Stimulated activated memory B cell treated with anti-CD40 and anti-IgM and Interleukin-4, amounts not matched to agents 10 μg/mL and 1 μg/mL and 100 μg/mL, for 72 hours (primary cell): ENCODE data around the gene MRPS24.
"Not testable (repeated sequence)": the region's sequence is repeated elsewhere in the genome, so short reads cannot be mapped to it uniquely, and the experiment has no call there.

Experiments used
- ATAC-seq: fragments of 150-1000 bp; cut with Tn5 transposase; 2 replicates; pipeline ENCODE4 v1.10.0; 2021
- H3K27ac Mint-ChIP-seq: one replicate; pipeline ENCODE4 v1.8.0; 2022; ENCODE audit warnings: mild to moderate bottlenecking, mixed read lengths
- H3K27me3 Mint-ChIP-seq: one replicate; pipeline ENCODE4 v1.8.0; 2022; ENCODE audit warnings: mixed read lengths
- H3K36me3 Mint-ChIP-seq: one replicate; pipeline ENCODE4 v1.8.0; 2022; ENCODE audit warnings: mixed read lengths
- H3K4me1 Mint-ChIP-seq: one replicate; pipeline ENCODE4 v1.8.0; 2022; ENCODE audit warnings: mixed read lengths
- H3K4me3 Mint-ChIP-seq: one replicate; pipeline ENCODE4 v1.8.0; 2022; ENCODE audit warnings: mild to moderate bottlenecking, moderate library complexity, mixed read lengths
- H3K9me3 Mint-ChIP-seq: one replicate; pipeline ENCODE4 v1.8.0; 2022; ENCODE audit warnings: mixed read lengths

Gene MRPS24

DNA sequence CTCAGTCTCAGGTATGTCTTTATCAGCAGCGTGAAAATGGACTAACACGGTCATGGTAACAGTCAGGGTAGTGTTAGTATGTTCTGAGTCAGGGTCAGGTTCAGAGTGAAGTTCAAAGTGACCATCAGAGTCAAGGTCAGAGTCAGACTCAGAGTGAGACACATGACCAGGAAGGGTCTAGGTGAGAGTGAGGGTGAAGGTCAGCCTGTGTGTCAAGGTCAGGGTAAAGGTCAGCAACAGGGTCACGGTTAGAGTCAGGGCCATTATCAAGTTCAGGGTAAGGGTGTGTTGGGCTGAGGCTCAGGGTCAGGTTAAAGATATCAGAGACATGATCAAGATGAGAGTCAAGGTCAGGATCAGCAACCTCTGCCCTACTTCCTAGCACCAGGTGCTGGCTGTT lies 4.0 kb downstream of the MRPS24 start:
- Mint-ChIP-seq H3K4me3 (no peak overlapping the region), H3K4me1 (peaks cover 21% of the 10 kb centered on the region), H3K36me3 (peaks cover 26% of the 10 kb centered on the region), H3K9me3 (no peaks in the 10 kb centered on the region), H3K27ac (no peak overlapping the region), H3K27me3 (no peaks in the 10 kb centered on the region)
- no peak for ATAC-seq

DNA sequence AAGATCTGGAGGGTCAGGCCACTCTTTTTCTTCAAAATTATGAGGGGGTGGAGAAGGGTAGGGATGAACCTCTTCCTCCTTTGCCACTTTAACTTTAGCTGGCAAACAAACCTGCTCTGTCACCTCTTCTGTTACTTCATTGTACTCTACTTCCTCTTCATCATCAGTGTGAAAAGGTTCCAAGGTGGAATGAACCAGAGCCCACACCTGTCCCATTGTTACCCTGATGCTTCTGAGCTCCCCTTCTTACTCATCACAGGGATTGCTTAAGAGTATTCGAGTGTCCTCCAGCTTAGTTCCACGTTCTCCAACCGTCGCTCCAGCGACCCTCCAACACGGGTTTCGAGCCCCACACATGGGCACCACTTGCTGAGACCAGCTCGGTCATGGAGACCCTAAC lies 5.2 kb downstream of the MRPS24 start:
- Mint-ChIP-seq H3K4me3 (no peak overlapping the region), H3K9me3 (peaks cover 3% of the 10 kb centered on the region), H3K27me3 (no peaks in the 10 kb centered on the region), H3K36me3 (peaks cover 26% of the 10 kb centered on the region), H3K27ac (no peak overlapping the region), H3K4me1 (peaks cover 11% of the 10 kb centered on the region)
- no peak for ATAC-seq

- Mint-ChIP-seq H3K27me3 (no peaks in the 10 kb centered on the region), H3K9me3 (peaks cover 3% of the 10 kb centered on the region), H3K27ac (no peak overlapping the region), H3K36me3 (no peaks in the 10 kb centered on the region), H3K4me3 (no peak overlapping the region), H3K4me1 (no peaks in the 10 kb centered on the region)
- ATAC-seq: no peak
These were observed 12.3 kb downstream of the MRPS24 start for GRCh38 chr7:43856996-43857395.

DNA sequence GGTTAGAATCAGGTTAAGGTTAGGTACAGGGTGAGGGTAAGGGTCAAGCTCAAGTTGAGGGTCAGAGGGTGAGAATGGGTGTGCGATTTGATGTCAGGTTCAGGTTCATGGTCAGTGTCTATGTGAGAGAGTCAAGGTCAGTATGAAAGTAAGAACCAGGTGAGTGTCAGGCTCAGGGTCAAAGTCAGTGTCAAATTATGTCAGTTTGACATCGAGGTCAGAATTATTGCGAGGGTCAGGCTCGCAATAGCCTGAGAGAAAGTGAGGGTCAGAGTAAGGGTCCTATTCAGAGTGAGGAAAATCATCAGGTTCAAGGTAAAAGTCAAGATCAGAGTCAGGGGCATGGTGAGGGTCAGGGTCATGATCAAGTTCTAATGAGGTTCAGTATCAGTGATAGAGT lies 13.0 kb downstream of the MRPS24 start:
- Mint-ChIP-seq H3K4me3 (no peak overlapping the region), H3K4me1 (no peaks in the 10 kb centered on the region), H3K36me3 (no peaks in the 10 kb centered on the region), H3K27me3 (no peaks in the 10 kb centered on the region), H3K27ac (no peak overlapping the region), H3K9me3 (peaks cover 3% of the 10 kb centered on the region)
- peak; percentile 48 for ATAC-seq

GRCh38 chr7:43855176-43855575 lies 14.1 kb downstream of the MRPS24 start:
- H3K9me3 Mint-ChIP-seq: peaks cover 3% of the 10 kb centered on the region
- no peak overlapping the region for H3K27ac Mint-ChIP-seq
- ATAC-seq: no peak
- no peak overlapping the region for H3K4me3 Mint-ChIP-seq
- H3K27me3 Mint-ChIP-seq: no peaks in the 10 kb centered on the region
- H3K4me1 Mint-ChIP-seq: no peaks in the 10 kb centered on the region
- no peaks in the 10 kb centered on the region for H3K36me3 Mint-ChIP-seq

DNA sequence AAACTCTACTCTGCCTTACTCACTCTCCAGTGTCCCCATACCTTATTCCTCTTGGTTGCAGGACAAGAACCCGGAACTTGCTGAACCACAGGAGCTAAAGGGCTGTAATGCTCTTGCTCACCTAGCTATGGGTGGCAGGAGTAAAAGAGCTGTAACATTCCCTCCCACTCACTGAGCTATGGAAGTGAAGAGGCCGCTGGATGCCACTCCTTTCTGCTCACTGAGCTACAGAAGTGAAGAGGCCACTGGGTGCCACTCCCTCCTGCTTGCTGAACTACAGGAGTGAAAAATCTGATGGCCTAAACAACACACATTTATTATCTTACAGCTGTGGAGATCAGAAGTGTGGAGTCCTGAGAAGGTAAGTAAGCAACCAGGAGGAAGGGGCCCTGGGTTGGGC lies 17.5 kb downstream of the MRPS24 start:
- Mint-ChIP-seq H3K36me3 (no peaks in the 10 kb centered on the region), H3K4me3 (no peak overlapping the region), H3K27ac (no peak overlapping the region), H3K27me3 (no peaks in the 10 kb centered on the region), H3K4me1 (no peaks in the 10 kb centered on the region), H3K9me3 (no peaks in the 10 kb centered on the region)
- ATAC-seq: no peak

DNA sequence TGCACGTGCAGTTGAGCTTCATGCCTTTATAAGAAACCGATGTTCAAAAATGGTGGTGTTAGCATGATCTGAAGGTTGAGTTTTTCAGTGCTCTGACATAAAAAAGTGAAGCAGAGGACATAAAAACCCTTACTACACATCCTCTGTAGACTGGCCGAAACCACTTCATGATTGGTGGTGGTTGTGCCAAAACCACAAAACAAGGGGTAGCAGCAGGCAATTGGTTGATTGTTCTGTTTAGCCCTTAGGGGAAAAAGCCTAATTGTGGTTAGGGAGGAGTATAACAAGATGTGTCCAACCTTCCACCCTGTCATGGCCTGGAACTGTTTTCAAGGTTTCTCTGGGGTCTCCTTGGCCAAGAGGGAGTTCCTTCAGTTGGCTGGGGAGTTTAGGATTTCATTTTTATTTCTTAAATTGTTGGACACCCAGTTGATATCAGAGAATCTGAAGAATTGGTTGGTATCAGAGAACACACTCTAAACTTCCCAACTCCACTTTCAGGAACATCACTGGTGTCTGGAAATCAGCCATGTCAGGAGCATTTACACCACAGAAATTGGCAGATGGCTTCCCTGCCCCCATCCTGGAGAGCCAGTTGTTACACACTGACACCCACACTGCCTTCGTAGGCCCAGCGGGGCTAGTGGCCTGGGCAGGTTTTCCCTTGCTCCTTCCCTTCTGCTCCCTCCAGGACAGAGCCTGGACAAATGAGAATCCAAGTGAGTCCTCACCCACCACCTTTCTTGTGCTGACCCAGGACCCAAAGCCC lies 18.8 kb downstream of the MRPS24 start:
- no peaks in the 10 kb centered on the region for H3K27me3 Mint-ChIP-seq
- no peaks in the 10 kb centered on the region for H3K4me1 Mint-ChIP-seq
- no peak overlapping the region for H3K4me3 Mint-ChIP-seq
- no peaks in the 10 kb centered on the region for H3K9me3 Mint-ChIP-seq
- no peaks in the 10 kb centered on the region for H3K36me3 Mint-ChIP-seq
- ATAC-seq: peak; percentile 16
- H3K27ac Mint-ChIP-seq: no peak overlapping the region

DNA sequence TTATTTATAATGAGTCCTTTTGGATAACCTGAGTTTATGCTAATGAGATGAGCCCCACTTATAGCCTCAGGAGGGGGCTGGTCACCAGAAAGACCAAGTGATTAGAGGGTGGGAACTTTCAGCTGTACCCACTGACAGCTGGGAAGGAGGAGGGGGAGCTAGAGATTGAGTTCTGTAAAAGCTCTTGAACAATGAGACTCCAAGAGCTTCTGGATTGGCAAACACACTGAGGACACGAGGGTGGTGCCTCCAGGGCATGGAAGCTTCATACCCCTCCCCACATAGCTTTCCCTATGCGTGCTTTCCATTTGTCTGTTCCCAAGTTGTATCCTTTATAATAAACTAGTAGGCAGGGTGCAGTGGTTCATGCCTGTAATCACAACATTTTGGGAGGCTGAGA lies 20.3 kb downstream of the MRPS24 start:
- H3K4me3 Mint-ChIP-seq: no peak overlapping the region
- no peak overlapping the region for H3K27ac Mint-ChIP-seq
- no peaks in the 10 kb centered on the region for H3K4me1 Mint-ChIP-seq

DNA sequence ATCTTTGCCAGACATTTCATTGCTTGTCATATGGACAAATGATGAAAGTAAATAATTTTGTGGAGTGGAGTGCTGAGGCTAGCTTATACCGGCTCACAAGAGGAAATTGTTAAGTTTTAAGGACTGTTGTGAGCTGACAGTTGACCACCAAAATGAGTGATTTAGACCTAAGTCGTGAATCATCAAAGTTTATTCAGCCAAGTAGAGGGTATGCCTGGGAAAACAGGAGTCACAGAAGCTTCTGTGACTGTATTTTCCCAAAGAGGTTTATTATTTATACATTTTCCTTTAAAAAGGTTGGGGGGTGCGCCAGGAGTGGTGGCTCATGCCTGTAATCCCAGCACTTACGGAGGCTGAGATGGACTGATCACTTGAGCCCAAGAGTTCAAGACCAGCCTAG lies 21.8 kb downstream of the MRPS24 start:
- Mint-ChIP-seq H3K27me3 (peaks cover 13% of the 10 kb centered on the region), H3K27ac (no peak overlapping the region), H3K4me1 (no peaks in the 10 kb centered on the region), H3K36me3 (no peaks in the 10 kb centered on the region), H3K9me3 (no peaks in the 10 kb centered on the region), H3K4me3 (no peak overlapping the region)
- ATAC-seq: no peak

More for the DNA sequence above, 20.3 kb downstream of the MRPS24 start:
- Mint-ChIP-seq H3K27me3 (peaks cover under 1% of the 10 kb centered on the region), H3K9me3 (no peaks in the 10 kb centered on the region), H3K36me3 (no peaks in the 10 kb centered on the region)
- ATAC-seq: no peak

DNA sequence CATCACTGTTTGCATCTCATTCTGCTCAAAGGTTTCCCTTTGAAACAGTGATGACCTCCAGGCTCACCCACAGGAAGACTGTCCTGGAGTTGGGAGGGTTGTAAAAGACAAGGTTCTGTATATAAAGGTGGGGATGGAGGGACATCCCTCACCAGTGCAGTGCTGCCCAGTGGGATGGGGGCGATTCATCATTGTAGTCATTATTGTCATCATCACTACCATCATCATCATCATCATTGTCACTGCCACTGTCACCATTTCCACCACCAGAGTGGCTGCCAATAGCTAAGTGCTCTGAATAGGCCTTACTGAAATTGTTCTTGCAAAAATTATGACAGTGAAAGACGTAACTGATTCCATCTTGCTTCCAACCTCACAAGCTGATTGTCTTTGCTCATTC lies 24.7 kb downstream of the MRPS24 start:
- ATAC-seq: no peak

DNA sequence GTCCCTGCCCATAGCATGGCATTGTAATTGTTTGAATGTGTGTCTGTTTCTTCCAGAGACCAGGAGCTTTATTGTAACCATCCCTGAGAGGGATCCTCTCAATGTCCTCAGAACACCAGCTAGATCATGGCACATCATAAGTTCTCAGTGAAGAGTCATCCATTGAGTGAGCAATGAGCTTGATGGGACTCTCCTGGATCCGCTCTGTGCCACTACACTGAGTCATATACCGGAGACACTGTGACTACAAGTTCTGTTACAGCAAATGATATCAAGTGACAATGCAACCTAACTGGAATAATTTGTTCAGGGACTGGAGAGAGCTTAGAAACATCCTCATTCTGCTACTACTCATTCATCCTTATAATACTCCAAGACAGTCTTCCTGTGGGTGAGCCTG lies 25.1 kb downstream of the MRPS24 start:
- no peaks in the 10 kb centered on the region for H3K9me3 Mint-ChIP-seq
- no peak for ATAC-seq
- no peak overlapping the region for H3K27ac Mint-ChIP-seq
- H3K36me3 Mint-ChIP-seq: no peaks in the 10 kb centered on the region
- H3K4me1 Mint-ChIP-seq: no peaks in the 10 kb centered on the region
- no peak overlapping the region for H3K4me3 Mint-ChIP-seq
- H3K27me3 Mint-ChIP-seq: peaks cover 13% of the 10 kb centered on the region

More for the DNA sequence above, 24.7 kb downstream of the MRPS24 start:
- H3K4me1 Mint-ChIP-seq: no peaks in the 10 kb centered on the region
- H3K4me3 Mint-ChIP-seq: no peak overlapping the region
- no peak overlapping the region for H3K27ac Mint-ChIP-seq
- no peaks in the 10 kb centered on the region for H3K9me3 Mint-ChIP-seq
- H3K36me3 Mint-ChIP-seq: no peaks in the 10 kb centered on the region
- peaks cover 13% of the 10 kb centered on the region for H3K27me3 Mint-ChIP-seq

DNA sequence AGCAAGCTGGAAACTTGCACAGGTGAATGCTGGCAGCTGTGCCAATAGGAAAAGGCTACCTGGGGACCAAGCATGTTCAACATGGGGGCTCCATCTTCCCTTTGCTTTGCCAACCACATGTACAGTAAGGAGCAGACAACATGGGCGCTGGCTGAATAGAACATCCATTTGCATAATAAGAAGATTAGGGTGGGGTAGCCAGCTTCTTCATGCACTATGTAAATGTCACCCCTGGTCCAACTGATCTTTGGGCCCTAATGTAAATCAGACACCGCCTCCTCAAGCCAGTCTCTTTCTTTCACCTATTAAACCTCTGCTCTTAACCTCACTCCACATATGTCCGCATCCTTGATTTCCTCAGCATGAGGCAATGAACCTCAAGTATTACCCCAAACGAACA lies 26.0 kb downstream of the MRPS24 start:
- Mint-ChIP-seq H3K27me3 (peaks cover 13% of the 10 kb centered on the region), H3K9me3 (no peaks in the 10 kb centered on the region), H3K4me1 (peaks cover 9% of the 10 kb centered on the region), H3K36me3 (no peaks in the 10 kb centered on the region), H3K4me3 (no peak overlapping the region), H3K27ac (no peak overlapping the region)
- no peak for ATAC-seq

DNA sequence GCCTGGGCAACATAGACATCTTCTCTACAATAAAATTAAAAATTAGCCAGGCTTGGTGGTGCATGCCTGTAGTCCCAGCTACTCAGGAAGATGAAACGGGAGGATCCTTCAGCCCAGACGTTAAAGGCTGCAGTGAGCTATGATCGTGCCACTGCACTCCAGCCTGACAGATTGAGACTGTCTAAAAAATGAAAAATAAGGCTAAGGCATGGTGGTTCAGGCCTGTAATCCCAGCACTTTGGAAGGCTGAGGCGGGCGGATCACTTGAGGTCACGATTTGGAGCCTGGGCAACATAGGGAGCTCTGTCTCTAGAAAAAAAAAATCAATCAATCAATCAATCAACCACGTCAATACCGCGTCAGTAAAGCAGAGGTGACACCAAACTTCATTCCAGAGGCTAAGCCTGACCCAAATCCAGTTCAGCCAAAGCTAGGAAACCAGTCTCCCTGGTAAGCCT lies 31.1 kb downstream of the MRPS24 start:
- Mint-ChIP-seq H3K27ac (peak overlapping the region; percentile 71), H3K4me1 (peaks cover 10% of the 10 kb centered on the region), H3K36me3 (no peaks in the 10 kb centered on the region), H3K27me3 (peaks cover 4% of the 10 kb centered on the region), H3K9me3 (no peaks in the 10 kb centered on the region), H3K4me3 (no peak overlapping the region)
- no peak for ATAC-seq

GRCh38 chr7:43834463-43835251 lies 34.7 kb downstream of the MRPS24 start:
- H3K27ac Mint-ChIP-seq: peak overlapping the region; percentile 96
- H3K4me1 Mint-ChIP-seq: peaks cover 10% of the 10 kb centered on the region
- peak; percentile 62 for ATAC-seq
- no peaks in the 10 kb centered on the region for H3K9me3 Mint-ChIP-seq
- peak overlapping the region; percentile 90 for H3K4me3 Mint-ChIP-seq
- peaks cover 4% of the 10 kb centered on the region for H3K27me3 Mint-ChIP-seq
- no peaks in the 10 kb centered on the region for H3K36me3 Mint-ChIP-seq

GRCh38 chr7:43830917-43831316 lies 38.4 kb downstream of the MRPS24 start:
- H3K9me3 Mint-ChIP-seq, H3K4me3 Mint-ChIP-seq, H3K36me3 Mint-ChIP-seq, H3K4me1 Mint-ChIP-seq, ATAC-seq, H3K27ac Mint-ChIP-seq: not testable (repeated sequence)
- peaks cover 19% of the 10 kb centered on the region for H3K27me3 Mint-ChIP-seq

DNA sequence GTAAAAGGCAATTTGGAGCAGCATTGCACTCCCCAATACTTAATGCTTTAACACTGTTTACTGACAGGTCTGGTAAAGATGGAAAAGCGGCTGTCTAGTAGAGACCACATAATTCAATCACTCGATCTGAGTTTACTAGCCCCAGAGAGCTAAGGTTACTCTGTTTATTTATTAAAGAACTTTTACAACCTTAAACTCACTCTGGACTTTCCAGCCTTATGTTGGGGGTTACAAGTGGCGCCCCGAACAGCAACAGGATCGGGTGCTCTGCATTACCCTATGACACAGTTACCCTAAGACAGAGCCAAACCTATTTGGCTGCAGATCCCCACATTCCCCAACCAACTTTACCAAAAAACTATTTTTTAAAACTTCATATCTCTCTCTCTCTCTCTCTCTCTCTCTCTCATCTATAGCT lies 43.9 kb downstream of the MRPS24 start:
- H3K4me3 Mint-ChIP-seq: no peak overlapping the region
- no peak for ATAC-seq
- H3K36me3 Mint-ChIP-seq: no peaks in the 10 kb centered on the region
- peaks cover 33% of the 10 kb centered on the region for H3K27me3 Mint-ChIP-seq
- H3K27ac Mint-ChIP-seq: no peak overlapping the region
- H3K9me3 Mint-ChIP-seq: no peaks in the 10 kb centered on the region
- H3K4me1 Mint-ChIP-seq: no peaks in the 10 kb centered on the region
